NT2/D1 (cell line): ENCODE results near the gene CYSTM1.

Experiments used
- SUZ12 ChIP-seq: IDR thresholded peaks from 2 replicates; pipeline ENCODE4 v1.6.1; 2011; ENCODE audit not compliant: insufficient read length, insufficient read depth; ENCODE audit errors: extremely low read depth
- YY1 ChIP-seq: IDR thresholded peaks from 2 replicates; pipeline ENCODE4 v1.6.1; 2011; ENCODE audit not compliant: insufficient read length, insufficient read depth
- ZNF274 ChIP-seq: IDR thresholded peaks from 2 replicates; pipeline ENCODE4 v1.6.1; 2011; ENCODE audit warnings: mild to moderate bottlenecking, low read depth, low read length

DNA sequence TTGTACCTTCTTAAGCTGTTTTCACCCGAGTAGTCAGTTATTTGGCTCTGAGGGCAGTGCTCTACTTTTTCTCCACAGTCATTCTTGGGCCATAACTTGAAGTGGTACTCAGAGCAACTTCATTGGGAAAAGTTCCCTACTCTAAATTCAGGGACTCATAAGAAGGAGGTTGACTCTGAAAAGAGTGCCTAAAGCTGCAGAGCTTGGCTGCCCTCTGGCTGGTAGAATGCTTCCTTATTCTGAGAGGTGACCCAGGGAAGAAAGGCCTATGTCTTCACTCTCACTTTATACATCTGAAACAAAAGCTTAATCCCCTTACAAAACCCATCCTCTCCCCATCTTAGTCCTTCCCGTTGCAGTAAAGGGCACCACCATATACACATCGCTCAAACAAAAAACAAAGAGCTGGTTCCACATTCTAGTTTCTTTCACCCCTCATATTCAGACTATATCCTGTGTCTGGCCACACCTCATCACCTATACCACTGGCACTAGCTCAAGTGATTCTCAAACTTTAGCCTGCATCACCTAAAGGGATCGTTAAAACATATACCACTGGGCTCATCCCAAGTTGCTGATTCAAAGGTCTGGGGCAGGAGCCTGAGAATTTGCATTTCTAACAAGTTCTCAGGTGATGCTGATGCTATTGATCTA lies 41.3 kb upstream of the CYSTM1 start:
- TF ChIP-seq SUZ12 = no peak
- no peak for TF ChIP-seq YY1
- TF ChIP-seq ZNF274 = no peak
